ENCODE data around the gene LRBA.
"Not testable (repeated sequence)": the region's sequence is repeated elsewhere in the genome, so short reads cannot be mapped to it uniquely, and the experiment has no call there.

The LRBA gene

DNA sequence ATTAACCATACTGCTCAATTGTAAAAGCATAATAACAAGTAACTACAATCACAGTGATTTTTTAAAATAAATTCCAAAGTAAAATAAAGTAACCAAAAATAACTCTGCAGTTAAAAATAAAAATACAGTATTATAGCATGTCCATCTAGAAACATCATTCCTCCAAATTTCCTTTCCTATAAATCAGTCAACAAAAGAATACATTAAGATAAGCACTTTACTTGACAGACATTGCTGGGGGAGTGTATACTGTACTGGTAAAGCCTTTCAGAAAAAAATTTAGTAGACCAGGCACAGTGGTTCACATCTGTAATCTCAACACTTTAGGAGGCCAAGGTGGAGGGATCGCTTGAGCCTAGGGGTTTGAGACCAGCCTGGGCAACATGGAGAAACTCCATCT is 91.1 kb downstream of the LRBA start:
- WGBS (ENCODE audit: insufficient coverage): 83% methylated on average over 1 of the region's 1 CpG
- CTCF ChIA-PET: interaction anchor here (1.0 to 1.2 kb wide), 3 partner anchors 16 to 91 kb away, joined by 3 read pairs; partner anchors contain the start of gene LRBA

DNA sequence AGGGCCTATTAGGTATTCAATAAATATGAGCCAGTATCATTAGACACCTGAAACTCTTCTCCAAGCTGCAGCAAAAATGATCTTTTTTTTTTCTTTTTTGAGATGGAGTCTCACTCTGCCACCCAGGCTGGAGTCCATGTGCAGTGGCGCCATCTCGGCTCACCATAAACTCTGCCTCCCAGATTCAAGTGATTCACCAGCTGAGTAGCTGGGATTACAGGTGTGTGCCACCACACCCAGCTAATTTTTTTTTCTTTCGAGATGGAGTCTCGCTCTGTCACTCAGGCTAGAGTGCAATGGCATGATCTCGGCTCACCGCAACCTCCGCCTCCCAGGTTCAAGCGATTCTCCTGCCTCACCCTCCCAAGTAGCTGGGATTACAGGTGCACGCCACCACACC is 93.6 kb downstream of the LRBA start:
- not testable (repeated sequence) for H3K27ac ChIP-seq (ENCODE audit: insufficient read depth in 1 of 2, low read depth in 1 of 2, low read length in 2 of 2, poor library complexity in 1 of 2, severe bottlenecking in 2 of 2); H3K9me3 ChIP-seq (ENCODE audit: control extremely low read depth in 1 of 5, control insufficient read depth in 4 of 5, insufficient read depth in 2 of 5, low read depth in 1 of 5, low read length in 4 of 5); H3K4me3 ChIP-seq (ENCODE audit: control insufficient read depth in 1 of 7, extremely low read depth in 1 of 7, insufficient read depth in 4 of 7, low read depth in 2 of 7, low read length in 6 of 7); DNase-seq; H3K27me3 ChIP-seq (replicated peaks in 2 of 5; ENCODE audit: control insufficient read depth in 4 of 5, insufficient read depth in 5 of 5, low read length in 4 of 5); H3K4me1 ChIP-seq (ENCODE audit: control extremely low read depth in 1 of 4, control insufficient read depth in 4 of 4, insufficient read depth in 4 of 4, low read length in 3 of 4)
- H3K36me3 ChIP-seq (ENCODE audit: control insufficient read depth in 4 of 4, insufficient read depth in 4 of 4, low read length in 3 of 4): peaks cover 12 to 59% (median 21%) of the 10 kb centered on the region in 4 experiments
- CTCF ChIA-PET: interaction anchor here (0.8 kb wide), 1 partner anchor 40 kb away, joined by 3 read pairs; no protein-coding TSS in a partner anchor
- POLR2A ChIA-PET: interaction anchor here (0.6 kb wide), 1 partner anchor 95 kb away, joined by 3 read pairs; no protein-coding TSS in a partner anchor
- WGBS (ENCODE audit: insufficient coverage): 98% methylated on average over 7 of the region's 9 CpGs

More for the DNA sequence above, 91.1 kb downstream of the LRBA start:
- no peak for DNase-seq
- peaks cover 17 to 55% (median 22%) of the 10 kb centered on the region in 4 experiments for H3K36me3 ChIP-seq (ENCODE audit: control insufficient read depth in 4 of 4, insufficient read depth in 4 of 4, low read length in 3 of 4)
- H3K4me1 ChIP-seq (ENCODE audit: control extremely low read depth in 1 of 4, control insufficient read depth in 4 of 4, insufficient read depth in 4 of 4, low read length in 3 of 4): no peaks in the 10 kb centered on the region
- no peak overlapping the region for H3K4me3 ChIP-seq (ENCODE audit: control insufficient read depth in 1 of 7, extremely low read depth in 1 of 7, insufficient read depth in 4 of 7, low read depth in 2 of 7, low read length in 6 of 7)
- peak overlapping the region in 1 of 2 experiments; percentile 22 for H3K27ac ChIP-seq (ENCODE audit: insufficient read depth in 1 of 2, low read depth in 1 of 2, low read length in 2 of 2, poor library complexity in 1 of 2, severe bottlenecking in 2 of 2)
- POLR2A ChIA-PET: no interaction called here
- no peaks in the 10 kb centered on the region for H3K27me3 ChIP-seq (replicated peaks in 2 of 5; ENCODE audit: control insufficient read depth in 4 of 5, insufficient read depth in 5 of 5, low read length in 4 of 5)
- H3K9me3 ChIP-seq (ENCODE audit: control extremely low read depth in 1 of 5, control insufficient read depth in 4 of 5, insufficient read depth in 2 of 5, low read depth in 1 of 5, low read length in 4 of 5): no peaks in the 10 kb centered on the region

DNA sequence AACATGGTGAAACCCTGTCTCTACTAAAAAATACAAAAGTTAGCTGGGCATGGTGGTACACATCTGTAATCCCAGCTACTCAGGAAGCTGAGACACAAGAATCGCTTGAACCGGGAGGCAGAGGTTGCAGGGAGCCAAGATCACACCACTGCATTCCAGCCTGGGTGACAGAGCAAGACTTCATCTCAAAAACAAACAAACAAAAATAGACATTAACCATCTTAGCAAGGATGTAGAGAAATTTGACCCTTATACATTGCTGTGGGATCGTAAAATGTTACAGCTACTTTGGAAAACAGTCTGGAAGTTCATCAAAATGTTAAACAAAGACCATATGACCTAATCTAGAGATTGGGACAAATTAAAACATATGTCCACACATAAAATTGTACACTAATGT is 96.5 kb downstream of the LRBA start:
- POLR2A ChIA-PET; DNase-seq; H3K4me3 ChIP-seq (ENCODE audit: control insufficient read depth in 1 of 7, extremely low read depth in 1 of 7, insufficient read depth in 4 of 7, low read depth in 2 of 7, low read length in 6 of 7); H3K27me3 ChIP-seq (replicated peaks in 2 of 5; ENCODE audit: control insufficient read depth in 4 of 5, insufficient read depth in 5 of 5, low read length in 4 of 5); H3K4me1 ChIP-seq (ENCODE audit: control extremely low read depth in 1 of 4, control insufficient read depth in 4 of 4, insufficient read depth in 4 of 4, low read length in 3 of 4); H3K9me3 ChIP-seq (ENCODE audit: control extremely low read depth in 1 of 5, control insufficient read depth in 4 of 5, insufficient read depth in 2 of 5, low read depth in 1 of 5, low read length in 4 of 5); H3K27ac ChIP-seq (ENCODE audit: insufficient read depth in 1 of 2, low read depth in 1 of 2, low read length in 2 of 2, poor library complexity in 1 of 2, severe bottlenecking in 2 of 2): not testable (repeated sequence)
- 100% methylated on average over 1 of the region's 3 CpGs for WGBS (ENCODE audit: insufficient coverage)
- H3K36me3 ChIP-seq (ENCODE audit: control insufficient read depth in 4 of 4, insufficient read depth in 4 of 4, low read length in 3 of 4): peaks cover 20 to 65% (median 27%) of the 10 kb centered on the region in 4 experiments
- CTCF ChIA-PET: interaction anchor here (1.1 to 1.2 kb wide), 3 partner anchors 13 to 27 kb away, joined by 3 read pairs; no protein-coding TSS in a partner anchor

DNA sequence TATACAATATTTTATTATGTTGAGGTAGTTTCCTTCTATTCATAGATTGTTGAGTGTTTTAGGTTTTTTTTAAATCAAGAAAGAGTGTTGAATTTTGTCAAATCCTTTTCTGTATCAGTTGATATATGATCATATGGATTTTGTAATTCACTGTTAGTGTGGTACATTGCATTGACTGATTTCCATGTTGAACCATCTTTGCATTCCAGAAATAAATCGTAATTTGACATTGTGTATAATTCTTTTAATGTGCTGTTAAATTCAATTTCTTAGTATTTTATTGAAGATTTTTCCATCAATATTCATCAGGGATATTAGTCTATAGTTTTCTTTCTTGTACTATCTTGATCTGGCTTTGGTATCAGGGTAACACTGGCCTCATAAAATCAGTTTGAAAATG is 103.8 kb downstream of the LRBA start:
- peak in 2 of 3 donors; percentile 45 to 64 for DNase-seq
- no CpG with 5 or more reads among the region's 1 CpG for WGBS (ENCODE audit: insufficient coverage)
- Histone ChIP-seq H3K27me3 (replicated peaks in 2 of 5; ENCODE audit: control insufficient read depth in 4 of 5, insufficient read depth in 5 of 5, low read length in 4 of 5) (no peaks in the 10 kb centered on the region), H3K4me3 (ENCODE audit: control insufficient read depth in 1 of 7, extremely low read depth in 1 of 7, insufficient read depth in 4 of 7, low read depth in 2 of 7, low read length in 6 of 7) (no peak overlapping the region), H3K36me3 (ENCODE audit: control insufficient read depth in 4 of 4, insufficient read depth in 4 of 4, low read length in 3 of 4) (peaks cover 44 to 81% (median 47%) of the 10 kb centered on the region in 4 experiments), H3K4me1 (ENCODE audit: control extremely low read depth in 1 of 4, control insufficient read depth in 4 of 4, insufficient read depth in 4 of 4, low read length in 3 of 4) (no peaks in the 10 kb centered on the region), H3K9me3 (ENCODE audit: control extremely low read depth in 1 of 5, control insufficient read depth in 4 of 5, insufficient read depth in 2 of 5, low read depth in 1 of 5, low read length in 4 of 5) (peaks cover 0 to 28% (median 7%) of the 10 kb centered on the region in 5 experiments), H3K27ac (ENCODE audit: insufficient read depth in 1 of 2, low read depth in 1 of 2, low read length in 2 of 2, poor library complexity in 1 of 2, severe bottlenecking in 2 of 2) (no peak overlapping the region)
- CTCF ChIA-PET: no interaction called here
- POLR2A ChIA-PET: no interaction called here

DNA sequence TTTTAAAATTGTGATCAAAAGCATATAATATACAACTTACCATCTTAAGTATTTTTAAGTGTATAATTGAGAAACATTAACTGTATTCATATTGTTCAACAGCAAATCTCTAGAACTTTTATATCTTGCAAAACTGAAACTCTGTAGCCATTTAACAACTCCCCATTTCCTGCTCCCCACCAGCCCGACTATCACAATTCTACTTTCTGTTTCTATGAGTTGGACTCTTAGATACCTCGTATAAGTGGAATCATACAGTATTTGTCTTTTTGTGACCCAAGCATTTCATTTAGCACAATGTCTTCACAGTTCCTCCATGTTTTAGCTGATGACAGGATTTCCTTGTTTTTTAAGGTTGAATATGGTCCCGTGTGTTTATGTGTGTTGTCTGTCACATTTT is 106.0 kb downstream of the LRBA start:
- no peak overlapping the region for H3K27ac ChIP-seq (ENCODE audit: insufficient read depth in 1 of 2, low read depth in 1 of 2, low read length in 2 of 2, poor library complexity in 1 of 2, severe bottlenecking in 2 of 2)
- peaks cover 0 to 28% (median 7%) of the 10 kb centered on the region in 5 experiments for H3K9me3 ChIP-seq (ENCODE audit: control extremely low read depth in 1 of 5, control insufficient read depth in 4 of 5, insufficient read depth in 2 of 5, low read depth in 1 of 5, low read length in 4 of 5)
- ChIA-PET POLR2A (no interaction called here), CTCF (no interaction called here)
- peaks cover 40 to 78% (median 47%) of the 10 kb centered on the region in 4 experiments for H3K36me3 ChIP-seq (ENCODE audit: control insufficient read depth in 4 of 4, insufficient read depth in 4 of 4, low read length in 3 of 4)
- no peaks in the 10 kb centered on the region for H3K4me1 ChIP-seq (ENCODE audit: control extremely low read depth in 1 of 4, control insufficient read depth in 4 of 4, insufficient read depth in 4 of 4, low read length in 3 of 4)
- WGBS (ENCODE audit: insufficient coverage): 100% methylated on average over 1 of the region's 3 CpGs
- H3K4me3 ChIP-seq (ENCODE audit: control insufficient read depth in 1 of 7, extremely low read depth in 1 of 7, insufficient read depth in 4 of 7, low read depth in 2 of 7, low read length in 6 of 7): no peak overlapping the region
- no peak for DNase-seq
- no peaks in the 10 kb centered on the region for H3K27me3 ChIP-seq (replicated peaks in 2 of 5; ENCODE audit: control insufficient read depth in 4 of 5, insufficient read depth in 5 of 5, low read length in 4 of 5)

DNA sequence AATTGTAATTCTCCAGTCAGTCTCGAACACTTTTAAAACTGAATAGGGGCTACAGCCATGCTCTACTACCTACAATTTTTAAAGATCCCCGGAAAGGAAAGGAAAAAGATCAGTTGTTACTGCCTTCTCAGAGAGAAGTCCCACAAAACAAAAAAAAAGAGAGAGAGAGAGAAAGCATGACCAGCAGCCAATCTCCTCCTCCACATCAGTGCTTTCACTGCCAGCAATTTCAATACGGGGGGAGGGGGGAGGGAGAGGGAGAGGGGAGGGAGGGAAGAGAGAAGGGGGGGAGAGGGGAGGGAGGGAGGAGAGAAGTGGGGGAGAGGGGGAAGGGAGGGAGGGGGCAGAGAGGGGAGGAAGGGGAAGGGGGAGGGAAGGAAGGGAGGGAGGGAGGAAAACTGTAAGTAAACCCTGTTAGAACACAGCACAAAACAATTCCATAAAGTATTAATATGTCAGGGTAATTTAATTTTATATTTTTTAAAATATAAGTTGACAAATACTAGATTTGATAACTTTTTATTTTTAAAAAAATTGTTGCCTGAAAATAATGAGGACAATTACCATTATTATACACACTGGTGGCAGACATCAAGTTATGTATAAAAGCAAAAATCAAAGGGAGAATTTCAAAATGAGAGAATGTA is 108.0 kb downstream of the LRBA start:
- no CpG with 5 or more reads among the region's 3 CpGs for WGBS (ENCODE audit: insufficient coverage)
- Histone ChIP-seq H3K36me3 (ENCODE audit: control insufficient read depth in 4 of 4, insufficient read depth in 4 of 4, low read length in 3 of 4) (peaks cover 29 to 72% (median 46%) of the 10 kb centered on the region in 4 experiments), H3K27ac (ENCODE audit: insufficient read depth in 1 of 2, low read depth in 1 of 2, low read length in 2 of 2, poor library complexity in 1 of 2, severe bottlenecking in 2 of 2) (no peak overlapping the region), H3K4me3 (ENCODE audit: control insufficient read depth in 1 of 7, extremely low read depth in 1 of 7, insufficient read depth in 4 of 7, low read depth in 2 of 7, low read length in 6 of 7) (no peak overlapping the region), H3K4me1 (ENCODE audit: control extremely low read depth in 1 of 4, control insufficient read depth in 4 of 4, insufficient read depth in 4 of 4, low read length in 3 of 4) (no peaks in the 10 kb centered on the region), H3K27me3 (replicated peaks in 2 of 5; ENCODE audit: control insufficient read depth in 4 of 5, insufficient read depth in 5 of 5, low read length in 4 of 5) (no peaks in the 10 kb centered on the region), H3K9me3 (ENCODE audit: control extremely low read depth in 1 of 5, control insufficient read depth in 4 of 5, insufficient read depth in 2 of 5, low read depth in 1 of 5, low read length in 4 of 5) (peaks cover 0 to 18% (median 4%) of the 10 kb centered on the region in 5 experiments)
- CTCF ChIA-PET: interaction anchor here (0.6 kb wide), 1 partner anchor 289 kb away, joined by 3 read pairs; no protein-coding TSS in a partner anchor
- peak in 1 of 3 donors; percentile 6 for DNase-seq
- POLR2A ChIA-PET: no interaction called here

DNA sequence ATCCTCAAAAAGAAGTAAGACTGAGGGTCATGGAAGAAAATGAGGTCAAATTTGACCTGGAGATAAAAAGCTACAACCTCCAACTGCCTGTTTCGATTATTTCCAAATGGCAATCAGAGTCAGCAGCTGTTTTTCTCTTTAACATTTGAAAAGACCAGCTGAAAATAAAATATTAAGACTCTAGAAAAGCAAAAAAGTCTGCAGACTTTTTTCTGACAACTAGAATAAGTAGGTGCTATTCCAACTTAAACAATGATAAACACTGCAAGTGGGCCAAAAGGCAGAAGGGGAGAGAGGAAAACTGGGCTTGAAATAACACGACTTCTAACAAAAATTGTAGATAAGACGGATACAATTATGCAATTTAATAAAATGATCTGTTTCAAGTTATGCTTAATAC is 110.4 kb downstream of the LRBA start:
- H3K27ac ChIP-seq (ENCODE audit: insufficient read depth in 1 of 2, low read depth in 1 of 2, low read length in 2 of 2, poor library complexity in 1 of 2, severe bottlenecking in 2 of 2): no peak overlapping the region
- H3K27me3 ChIP-seq (replicated peaks in 2 of 5; ENCODE audit: control insufficient read depth in 4 of 5, insufficient read depth in 5 of 5, low read length in 4 of 5): no peaks in the 10 kb centered on the region
- H3K4me3 ChIP-seq (ENCODE audit: control insufficient read depth in 1 of 7, extremely low read depth in 1 of 7, insufficient read depth in 4 of 7, low read depth in 2 of 7, low read length in 6 of 7): no peak overlapping the region
- WGBS (ENCODE audit: insufficient coverage): 100% methylated on average over 1 of the region's 3 CpGs
- POLR2A ChIA-PET: no interaction called here
- no peak for DNase-seq
- no peaks in the 10 kb centered on the region for H3K4me1 ChIP-seq (ENCODE audit: control extremely low read depth in 1 of 4, control insufficient read depth in 4 of 4, insufficient read depth in 4 of 4, low read length in 3 of 4)
- no peaks in the 10 kb centered on the region for H3K9me3 ChIP-seq (ENCODE audit: control extremely low read depth in 1 of 5, control insufficient read depth in 4 of 5, insufficient read depth in 2 of 5, low read depth in 1 of 5, low read length in 4 of 5)
- peaks cover 20 to 67% (median 34%) of the 10 kb centered on the region in 4 experiments for H3K36me3 ChIP-seq (ENCODE audit: control insufficient read depth in 4 of 4, insufficient read depth in 4 of 4, low read length in 3 of 4)
- CTCF ChIA-PET: no interaction called here

All from common myeloid progenitor, CD34-positive (primary cell).